Coronary artery (tissue), 2 donors: ENCODE data around the gene INSIG2.

Experiments
- DNase-seq: peaks from one replicate; pipeline ENCODE4 v3.0.0-alpha.2; 2017; ENCODE audit warnings: low spot score
- H3K27ac ChIP-seq, 2 donors: fragments of 200-600 bp; sonication (generic); one replicate each; pipeline ENCODE4 v1.5.1; 2016 to 2019
- H3K4me3 ChIP-seq: fragments of 200-600 bp; sonication (generic); 2 replicates; pipeline ENCODE4 v1.5.1; 2016; ENCODE audit warnings: mild to moderate bottlenecking, moderate library complexity
- CTCF ChIP-seq: fragments of 200-600 bp; sonication (generic); IDR thresholded peaks from one replicate; pipeline ENCODE4 v1.5.1; 2019; ENCODE audit warnings: antibody characterized with exemption

INSIG2 gene

GRCh38 chr2:118077636-118078247, 10.5 kb upstream of the INSIG2 start:
- no peak overlapping the region for H3K4me3 ChIP-seq
- no peak for TF ChIP-seq CTCF
- DNase-seq: no peak
- H3K27ac ChIP-seq: no peak overlapping the region

GRCh38 chr2:118078734-118079133, 9.5 kb upstream of the INSIG2 start:
- no peak overlapping the region for H3K4me3 ChIP-seq
- TF ChIP-seq CTCF: no peak
- no peak for DNase-seq
- no peak overlapping the region for H3K27ac ChIP-seq

GRCh38 chr2:118084491-118085089, 3.7 kb upstream of the INSIG2 start:
- H3K4me3 ChIP-seq: no peak overlapping the region
- no peak overlapping the region for H3K27ac ChIP-seq
- TF ChIP-seq CTCF: no peak
- DNase-seq: no peak

GRCh38 chr2:118085173-118086023, 2.9 kb upstream of the INSIG2 start:
- DNase-seq: no peak
- Histone ChIP-seq H3K27ac (no peak overlapping the region), H3K4me3 (no peak overlapping the region)
- TF ChIP-seq CTCF: no peak

- no peak overlapping the region for H3K27ac ChIP-seq
- TF ChIP-seq CTCF: no peak
- DNase-seq: no peak
Observed at GRCh38 chr2:118086024-118086633, 2.1 kb upstream of the INSIG2 start.

GRCh38 chr2:118089139-118089800, 999 bp downstream of the INSIG2 start:
- DNase-seq: no peak
- peak overlapping the region; percentile 39 to 87 for H3K27ac ChIP-seq
- H3K4me3 ChIP-seq: peak overlapping the region; percentile 97
- no peak for TF ChIP-seq CTCF

More at GRCh38 chr2:118086024-118086633, 2.1 kb upstream of the INSIG2 start:
- H3K4me3 ChIP-seq: no peak overlapping the region
